Neural progenitor cell (in vitro differentiated cells): ENCODE results near the gene RHBDL3.

ENCODE experiments used
- EZH2 ChIP-seq: fragments of 200-600 bp; sonication (generic); IDR thresholded peaks from 2 replicates; pipeline ENCODE4 v1.6.1; 2017; ENCODE audit warnings: antibody characterized with exemption, mild to moderate bottlenecking, moderate library complexity
- TF ChIP-seq, protein P1 (sequence below): fragments of 200-600 bp; sonication (generic); IDR thresholded peaks from 2 replicates; pipeline ENCODE4 v1.5.1; 2017; ENCODE audit warnings: antibody characterized with exemption, mild to moderate bottlenecking

DNA sequence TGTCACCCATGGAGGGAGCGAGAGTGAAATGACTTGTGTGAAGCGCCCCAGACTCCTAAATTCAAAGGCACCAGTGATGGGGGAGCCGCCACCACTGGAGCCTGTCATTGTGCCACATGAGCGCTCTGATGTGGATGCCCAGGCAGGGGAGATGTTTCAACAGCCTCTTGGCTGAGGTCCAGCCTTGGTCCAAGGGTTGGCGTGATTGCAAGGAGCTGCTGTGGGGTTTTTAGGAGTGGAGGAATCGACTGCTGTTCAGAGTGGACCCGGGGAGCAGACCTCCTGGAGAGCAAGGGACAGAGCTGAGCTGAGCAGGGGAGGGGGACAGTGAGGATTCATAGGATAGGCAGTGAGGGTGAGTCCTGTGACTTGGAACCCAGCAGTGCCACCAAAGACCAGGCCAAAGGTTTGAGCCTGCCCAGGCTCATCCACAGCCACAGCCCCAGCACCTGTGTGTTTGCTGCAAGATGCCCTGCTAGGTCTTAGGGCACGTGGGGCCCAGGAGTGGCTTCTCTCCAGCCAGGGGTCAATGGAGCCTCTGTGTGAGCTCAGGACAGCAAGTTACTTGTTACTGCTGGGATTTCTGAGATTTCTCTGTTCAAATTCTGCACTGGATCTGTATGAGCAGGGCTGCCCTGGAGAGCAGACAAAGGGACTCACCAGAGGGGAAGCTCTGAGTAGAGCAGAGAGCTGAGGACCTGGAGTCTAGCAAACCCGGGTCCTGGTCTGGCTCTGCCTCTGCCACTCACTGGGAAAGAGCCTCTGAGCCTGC lies 20.3 kb downstream of the RHBDL3 start:
- TF ChIP-seq EZH2, result no peak
- TF ChIP-seq, protein P1, sequence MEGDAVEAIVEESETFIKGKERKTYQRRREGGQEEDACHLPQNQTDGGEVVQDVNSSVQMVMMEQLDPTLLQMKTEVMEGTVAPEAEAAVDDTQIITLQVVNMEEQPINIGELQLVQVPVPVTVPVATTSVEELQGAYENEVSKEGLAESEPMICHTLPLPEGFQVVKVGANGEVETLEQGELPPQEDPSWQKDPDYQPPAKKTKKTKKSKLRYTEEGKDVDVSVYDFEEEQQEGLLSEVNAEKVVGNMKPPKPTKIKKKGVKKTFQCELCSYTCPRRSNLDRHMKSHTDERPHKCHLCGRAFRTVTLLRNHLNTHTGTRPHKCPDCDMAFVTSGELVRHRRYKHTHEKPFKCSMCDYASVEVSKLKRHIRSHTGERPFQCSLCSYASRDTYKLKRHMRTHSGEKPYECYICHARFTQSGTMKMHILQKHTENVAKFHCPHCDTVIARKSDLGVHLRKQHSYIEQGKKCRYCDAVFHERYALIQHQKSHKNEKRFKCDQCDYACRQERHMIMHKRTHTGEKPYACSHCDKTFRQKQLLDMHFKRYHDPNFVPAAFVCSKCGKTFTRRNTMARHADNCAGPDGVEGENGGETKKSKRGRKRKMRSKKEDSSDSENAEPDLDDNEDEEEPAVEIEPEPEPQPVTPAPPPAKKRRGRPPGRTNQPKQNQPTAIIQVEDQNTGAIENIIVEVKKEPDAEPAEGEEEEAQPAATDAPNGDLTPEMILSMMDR, result no peak
